ENCODE results near the gene RFTN1. TPM values are rescaled to one million over a fixed set of nuclear protein-coding genes. Genes with fewer than 3 reads are reported as not detected.

Gene RFTN1
- total and polyA plus RNA-seq, 10 of the 15 experiments (the other 5 are each of a cell fraction or from before 2014, with no cell fraction given), result 20.6 to 213 (median 147) TPM

GRCh38 chr3:16516695-16517481, 3.4 kb upstream of the RFTN1 start:
- 17% methylated on average over 6 of the region's 6 CpGs for WGBS (ENCODE audit: insufficient coverage, insufficient replicate concordance, low lambda C conversion rate, missing lambda C conversion rate)
- Histone ChIP-seq H3K9me3 (replicated peaks; ENCODE audit: control insufficient read depth, insufficient read depth, low read length) (peaks cover 10% of the 10 kb centered on the region; the same call in 2 of the 3 replicates), H2AFZ (ENCODE audit: control insufficient read depth, low read depth, low read length) (peak overlapping the region; percentile 45), H3K36me3 (ENCODE audit: control insufficient read depth in 2 of 2, insufficient read depth in 2 of 2, low read length in 1 of 2) (no peaks in the 10 kb centered on the region), H4K20me1 (ENCODE audit: control insufficient read depth, insufficient read depth) (no peaks in the 10 kb centered on the region), H3K4me3 (peak overlapping the region; percentile 86), H3K9ac (ENCODE audit: control insufficient read depth, insufficient read depth, low read length) (peak overlapping the region; percentile 99), H3K4me1 (ENCODE audit: control insufficient read depth, insufficient read depth, low read length) (peaks cover 52% of the 10 kb centered on the region), H3K79me2 (ENCODE audit: control insufficient read depth, insufficient read depth, low read length) (peaks cover 52% of the 10 kb centered on the region), H3K27ac (ENCODE audit: control insufficient read depth, insufficient read depth) (peak overlapping the region; percentile 92), H3K4me2 (ENCODE audit: control insufficient read depth, insufficient read depth) (peak overlapping the region; percentile 84), H3K27me3 (replicated peaks in 1 of 2; ENCODE audit: control insufficient read depth in 2 of 2, insufficient read depth in 2 of 2, low read length in 1 of 2) (no peaks in the 10 kb centered on the region)
- ChIA-PET SMC1A (ENCODE audit: uncharacterized antibody, unreplicated experiment) (interaction anchor here (0.8 to 25.8 kb wide), 29 partner anchors 9 to 252 kb away, joined by 3 to 295 read pairs (median 6); partner anchors contain the start of genes DPH3 and OXNAD1), RAD21 (ENCODE audit: unreplicated experiment) (interaction anchor here (0.7 to 4.0 kb wide), 30 partner anchors 8 to 252 kb away, joined by 3 to 42 read pairs (median 6); partner anchors contain the start of genes DPH3 and OXNAD1), POLR2A (interaction anchor here (0.5 to 8.7 kb wide), 21 partner anchors 9 to 253 kb away, joined by 3 to 66 read pairs (median 5); partner anchors contain the start of gene DPH3), CTCF (interaction anchor here (0.6 to 2.7 kb wide), 21 partner anchors 9 to 971 kb away, joined by 3 to 16 read pairs (median 4); no protein-coding TSS in a partner anchor)
- DNase-seq (ENCODE audit: low read depth, low spot score) (no peak), FAIRE-seq (no peak), ATAC-seq (peak; percentile 24)
- in situ Hi-C loops (cut with MboI), result loop anchor here (5.0 to 25.0 kb wide), 3 partner anchors 145 to 1228 kb away; partner anchors contain the start of gene TBC1D5
- no TSS peak for BruUV-seq (replicated peaks)
- intact Hi-C loops (cut with micrococcal nuclease; ENCODE audit: unreplicated experiment), result loop anchor here (1.0 to 10.0 kb wide), 4 partner anchors 33 to 1228 kb away; partner anchors contain the start of gene TBC1D5
- TF ChIP-seq IRF4 (IDR thresholded peaks at IDR 0.05; ENCODE audit: low read depth, low read length) (0 out of 2 replicates have a peak, but pooled peaks have one; percentile 33), GATAD2B (conservative IDR thresholded peaks at IDR 0.05; ENCODE audit: low read depth) (peak; percentile 72; the same call in 1 of the 2 replicates), EP300 (IDR thresholded peaks at IDR 0.05; ENCODE audit: borderline replicate concordance in 1 of 2, control insufficient read depth in 1 of 2, low read depth in 2 of 2, low read length in 2 of 2) (peak; percentile 22 to 25; a peak in 2 of 4 replicates), ZNF217 (IDR thresholded peaks at IDR 0.05) (no peak), PML (IDR thresholded peaks at IDR 0.05; ENCODE audit: low read length) (no peak), NFIC (IDR thresholded peaks at IDR 0.05; ENCODE audit: low read depth, low read length) (no peak), TAF1 (IDR thresholded peaks at IDR 0.05; ENCODE audit: borderline replicate concordance, low read depth, low read length) (0 out of 2 replicates have a peak, but pooled peaks have one; percentile 31), ZBTB4 (CRISPR knock-in tag; IDR thresholded peaks at IDR 0.05) (0 out of 2 replicates have a peak, but pooled peaks have one; percentile 44)
- TF ChIP-seq, protein P1, sequence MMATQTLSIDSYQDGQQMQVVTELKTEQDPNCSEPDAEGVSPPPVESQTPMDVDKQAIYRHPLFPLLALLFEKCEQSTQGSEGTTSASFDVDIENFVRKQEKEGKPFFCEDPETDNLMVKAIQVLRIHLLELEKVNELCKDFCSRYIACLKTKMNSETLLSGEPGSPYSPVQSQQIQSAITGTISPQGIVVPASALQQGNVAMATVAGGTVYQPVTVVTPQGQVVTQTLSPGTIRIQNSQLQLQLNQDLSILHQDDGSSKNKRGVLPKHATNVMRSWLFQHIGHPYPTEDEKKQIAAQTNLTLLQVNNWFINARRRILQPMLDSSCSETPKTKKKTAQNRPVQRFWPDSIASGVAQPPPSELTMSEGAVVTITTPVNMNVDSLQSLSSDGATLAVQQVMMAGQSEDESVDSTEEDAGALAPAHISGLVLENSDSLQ (IDR thresholded peaks at IDR 0.05), result peak; percentile 26; the same call in 1 of the 2 replicates
- TF ChIP-seq, protein P2, sequence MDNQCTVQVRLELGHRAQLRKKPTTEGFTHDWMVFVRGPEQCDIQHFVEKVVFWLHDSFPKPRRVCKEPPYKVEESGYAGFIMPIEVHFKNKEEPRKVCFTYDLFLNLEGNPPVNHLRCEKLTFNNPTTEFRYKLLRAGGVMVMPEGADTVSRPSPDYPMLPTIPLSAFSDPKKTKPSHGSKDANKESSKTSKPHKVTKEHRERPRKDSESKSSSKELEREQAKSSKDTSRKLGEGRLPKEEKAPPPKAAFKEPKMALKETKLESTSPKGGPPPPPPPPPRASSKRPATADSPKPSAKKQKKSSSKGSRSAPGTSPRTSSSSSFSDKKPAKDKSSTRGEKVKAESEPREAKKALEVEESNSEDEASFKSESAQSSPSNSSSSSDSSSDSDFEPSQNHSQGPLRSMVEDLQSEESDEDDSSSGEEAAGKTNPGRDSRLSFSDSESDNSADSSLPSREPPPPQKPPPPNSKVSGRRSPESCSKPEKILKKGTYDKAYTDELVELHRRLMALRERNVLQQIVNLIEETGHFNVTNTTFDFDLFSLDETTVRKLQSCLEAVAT (IDR thresholded peaks at IDR 0.05), result peak; percentile 14
- TF ChIP-seq, protein P3, sequence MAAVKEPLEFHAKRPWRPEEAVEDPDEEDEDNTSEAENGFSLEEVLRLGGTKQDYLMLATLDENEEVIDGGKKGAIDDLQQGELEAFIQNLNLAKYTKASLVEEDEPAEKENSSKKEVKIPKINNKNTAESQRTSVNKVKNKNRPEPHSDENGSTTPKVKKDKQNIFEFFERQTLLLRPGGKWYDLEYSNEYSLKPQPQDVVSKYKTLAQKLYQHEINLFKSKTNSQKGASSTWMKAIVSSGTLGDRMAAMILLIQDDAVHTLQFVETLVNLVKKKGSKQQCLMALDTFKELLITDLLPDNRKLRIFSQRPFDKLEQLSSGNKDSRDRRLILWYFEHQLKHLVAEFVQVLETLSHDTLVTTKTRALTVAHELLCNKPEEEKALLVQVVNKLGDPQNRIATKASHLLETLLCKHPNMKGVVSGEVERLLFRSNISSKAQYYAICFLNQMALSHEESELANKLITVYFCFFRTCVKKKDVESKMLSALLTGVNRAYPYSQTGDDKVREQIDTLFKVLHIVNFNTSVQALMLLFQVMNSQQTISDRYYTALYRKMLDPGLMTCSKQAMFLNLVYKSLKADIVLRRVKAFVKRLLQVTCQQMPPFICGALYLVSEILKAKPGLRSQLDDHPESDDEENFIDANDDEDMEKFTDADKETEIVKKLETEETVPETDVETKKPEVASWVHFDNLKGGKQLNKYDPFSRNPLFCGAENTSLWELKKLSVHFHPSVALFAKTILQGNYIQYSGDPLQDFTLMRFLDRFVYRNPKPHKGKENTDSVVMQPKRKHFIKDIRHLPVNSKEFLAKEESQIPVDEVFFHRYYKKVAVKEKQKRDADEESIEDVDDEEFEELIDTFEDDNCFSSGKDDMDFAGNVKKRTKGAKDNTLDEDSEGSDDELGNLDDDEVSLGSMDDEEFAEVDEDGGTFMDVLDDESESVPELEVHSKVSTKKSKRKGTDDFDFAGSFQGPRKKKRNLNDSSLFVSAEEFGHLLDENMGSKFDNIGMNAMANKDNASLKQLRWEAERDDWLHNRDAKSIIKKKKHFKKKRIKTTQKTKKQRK (IDR thresholded peaks at IDR 0.05; ENCODE audit: low read depth, low read length), result no peak; the same call in 1 of the 2 replicates
